Stimulated activated memory B cell treated with anti-CD40 and anti-IgM and Interleukin-4, amounts not matched to agents 10 μg/mL and 1 μg/mL and 100 μg/mL, for 72 hours (primary cell): ENCODE data around the gene LHB.

Experiments used
- ATAC-seq: fragments of 150-1000 bp; cut with Tn5 transposase; 2 replicates; pipeline ENCODE4 v1.10.0; 2021
- H3K27ac Mint-ChIP-seq: one replicate; pipeline ENCODE4 v1.8.0; 2022; ENCODE audit warnings: mild to moderate bottlenecking, mixed read lengths
- H3K27me3 Mint-ChIP-seq: one replicate; pipeline ENCODE4 v1.8.0; 2022; ENCODE audit warnings: mixed read lengths
- H3K36me3 Mint-ChIP-seq: one replicate; pipeline ENCODE4 v1.8.0; 2022; ENCODE audit warnings: mixed read lengths
- H3K4me1 Mint-ChIP-seq: one replicate; pipeline ENCODE4 v1.8.0; 2022; ENCODE audit warnings: mixed read lengths
- H3K4me3 Mint-ChIP-seq: one replicate; pipeline ENCODE4 v1.8.0; 2022; ENCODE audit warnings: mild to moderate bottlenecking, moderate library complexity, mixed read lengths
- H3K9me3 Mint-ChIP-seq: one replicate; pipeline ENCODE4 v1.8.0; 2022; ENCODE audit warnings: mixed read lengths

LHB gene

DNA sequence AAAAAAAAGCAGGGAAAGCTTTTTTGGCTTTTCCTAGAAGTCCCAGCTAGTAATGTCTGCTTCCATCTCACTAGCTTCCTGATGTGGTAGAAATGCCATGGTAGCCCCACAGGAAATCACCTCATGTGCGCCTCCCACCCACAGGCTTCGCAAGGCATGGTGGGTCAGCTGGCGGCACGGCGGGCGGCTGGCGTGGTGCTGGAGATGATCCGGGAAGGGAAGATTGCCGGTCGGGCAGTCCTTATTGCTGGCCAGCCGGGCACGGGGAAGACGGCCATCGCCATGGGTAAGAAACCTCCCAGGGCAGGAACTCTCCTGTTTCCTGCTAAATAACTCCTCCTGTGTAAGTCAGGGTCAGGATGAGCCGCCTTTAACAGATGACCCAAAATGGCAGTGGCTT lies 12.8 kb downstream of the LHB start:
- Mint-ChIP-seq H3K27ac (no peak overlapping the region), H3K36me3 (peaks cover 57% of the 10 kb centered on the region)

DNA sequence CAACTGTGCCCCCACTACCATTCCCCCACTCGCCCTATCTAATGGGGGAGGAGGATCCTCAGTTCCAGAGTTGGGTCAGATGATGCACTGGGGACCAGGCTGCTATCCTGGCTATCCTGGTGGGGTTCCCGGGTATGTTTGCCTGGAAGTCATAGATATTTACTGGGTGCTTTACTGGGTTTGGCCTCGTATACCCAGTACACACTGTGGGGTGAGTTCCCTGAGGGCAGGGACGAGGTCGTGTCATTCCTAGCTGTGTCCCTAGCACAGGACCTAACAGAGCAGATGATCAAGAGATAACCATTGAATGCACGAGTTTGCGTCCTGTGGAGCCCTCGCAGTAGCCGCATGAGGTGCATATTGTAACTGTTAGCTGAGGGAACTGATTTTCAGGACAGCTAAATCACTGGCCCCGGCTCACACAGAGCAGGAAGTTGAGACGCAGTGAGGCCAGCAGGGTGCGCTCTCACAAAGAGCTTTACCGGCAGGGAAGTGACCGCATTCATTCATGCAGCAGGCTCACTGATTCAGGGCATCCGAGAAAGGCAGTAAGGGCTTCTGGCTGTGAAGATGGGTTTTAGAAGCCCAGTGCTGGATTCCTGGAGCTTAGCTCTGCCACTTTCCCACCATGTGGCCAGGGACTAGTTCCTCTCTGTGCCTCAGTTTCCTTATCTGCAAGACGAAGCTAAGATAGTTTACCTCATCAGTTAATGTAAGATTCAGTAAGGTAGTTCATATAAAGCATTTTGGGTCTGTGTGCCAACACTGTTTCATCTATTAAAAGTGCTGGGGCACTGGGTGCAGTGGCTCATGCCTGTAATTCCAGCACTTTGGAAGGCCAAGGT lies 17.2 kb downstream of the LHB start:
- Mint-ChIP-seq H3K9me3 (no peaks in the 10 kb centered on the region), H3K27ac (no peak overlapping the region), H3K4me3 (no peak overlapping the region), H3K4me1 (peaks cover 32% of the 10 kb centered on the region), H3K27me3 (no peaks in the 10 kb centered on the region), H3K36me3 (peaks cover 46% of the 10 kb centered on the region)
- ATAC-seq, result peak; percentile 80

More for the DNA sequence above, 12.8 kb downstream of the LHB start:
- no peak for ATAC-seq
- Mint-ChIP-seq H3K9me3 (no peaks in the 10 kb centered on the region), H3K27me3 (no peaks in the 10 kb centered on the region), H3K4me3 (no peak overlapping the region), H3K4me1 (peaks cover 9% of the 10 kb centered on the region)

DNA sequence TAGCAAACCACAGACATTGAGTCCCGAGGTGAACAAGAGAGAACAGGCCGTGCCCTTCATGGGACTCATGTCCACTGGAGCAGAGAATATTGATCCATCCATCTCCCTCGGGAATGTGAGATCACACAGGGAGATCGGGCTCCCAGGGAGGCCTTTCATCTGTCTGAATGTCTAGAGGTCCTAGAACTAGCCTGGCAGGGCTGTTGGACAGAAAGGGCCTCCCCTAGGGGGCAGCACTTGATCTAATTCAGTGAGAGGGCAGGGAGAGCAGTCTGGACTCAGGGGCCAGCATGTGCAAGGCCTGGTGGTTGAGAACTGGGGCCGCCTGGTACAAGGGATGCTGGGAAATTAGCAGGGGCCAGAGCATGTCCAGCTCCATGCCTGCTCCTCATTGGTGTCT lies 18.9 kb downstream of the LHB start:
- H3K27ac Mint-ChIP-seq, result no peak overlapping the region
- no peaks in the 10 kb centered on the region for H3K27me3 Mint-ChIP-seq
- H3K4me3 Mint-ChIP-seq, result no peak overlapping the region

DNA sequence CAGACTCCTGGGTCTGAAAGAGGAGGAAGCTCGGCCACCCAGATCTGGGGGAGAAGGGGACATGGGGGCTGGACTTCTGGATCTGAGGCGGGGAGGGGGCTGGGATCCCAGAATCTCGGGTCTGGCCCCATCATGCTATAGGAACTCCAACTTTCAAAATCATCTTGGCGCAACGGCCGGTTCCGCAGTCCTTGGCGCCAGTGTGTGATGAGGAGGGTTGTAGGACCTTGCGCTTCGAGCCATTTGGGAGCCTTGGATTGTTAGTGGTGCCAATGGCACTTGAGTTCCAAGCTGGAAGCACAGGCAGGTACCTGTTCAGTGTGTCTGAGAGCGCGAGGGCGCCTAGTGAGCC lies 22.9 kb downstream of the LHB start:
- Mint-ChIP-seq H3K36me3 (peaks cover 35% of the 10 kb centered on the region), H3K4me1 (peaks cover 60% of the 10 kb centered on the region), H3K9me3 (no peaks in the 10 kb centered on the region), H3K27ac (peak overlapping the region; percentile 93), H3K4me3 (peak overlapping the region; percentile 88), H3K27me3 (no peaks in the 10 kb centered on the region)
- no peak for ATAC-seq

More for the DNA sequence above, 18.9 kb downstream of the LHB start:
- H3K9me3 Mint-ChIP-seq, result no peaks in the 10 kb centered on the region
- no peak for ATAC-seq
- H3K4me1 Mint-ChIP-seq, result peaks cover 44% of the 10 kb centered on the region
- peaks cover 36% of the 10 kb centered on the region for H3K36me3 Mint-ChIP-seq

DNA sequence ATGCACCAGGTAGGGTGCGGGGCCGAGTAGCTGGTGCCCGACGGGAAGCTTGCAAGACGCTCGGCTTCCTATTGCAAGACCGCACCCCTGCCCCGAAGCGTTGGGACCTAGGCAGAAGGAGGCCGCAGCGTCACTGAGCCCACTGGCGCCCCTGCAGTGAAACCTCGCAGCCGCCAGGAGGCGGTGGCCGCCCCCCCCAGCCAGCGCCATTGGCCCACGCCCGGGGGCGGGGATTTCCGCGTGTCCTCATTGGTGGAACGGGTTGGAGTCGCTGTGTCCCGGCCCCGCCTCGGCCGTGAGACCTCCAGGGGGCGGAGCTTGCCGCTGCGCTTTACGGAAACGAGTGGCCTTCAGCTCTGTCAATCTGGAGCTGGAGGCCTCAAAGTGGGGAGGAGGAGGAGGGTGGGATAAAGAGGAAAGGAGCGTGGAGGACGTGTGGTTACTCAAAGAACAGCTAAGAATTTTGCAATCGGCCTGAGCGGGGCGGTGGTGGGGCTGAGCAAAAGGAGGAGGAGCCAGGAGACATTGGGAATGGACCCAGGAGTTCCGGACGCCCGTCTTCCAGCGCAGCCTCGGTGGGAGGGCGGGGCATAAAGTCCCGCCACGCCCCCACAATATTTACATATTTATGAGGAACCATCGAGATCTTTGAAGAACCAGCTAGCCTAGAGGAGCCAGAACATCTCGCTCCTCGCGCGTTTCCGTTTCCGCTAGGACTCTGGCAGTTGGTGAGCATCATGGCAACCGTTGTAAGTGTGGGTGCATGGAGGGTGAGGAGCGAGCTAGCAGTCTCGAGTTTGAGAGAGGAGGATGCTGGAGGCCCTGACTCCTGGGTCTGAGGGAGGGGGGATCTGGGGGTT lies 23.5 kb downstream of the LHB start, which contains the start of the genes GYS1 and RUVBL2:
TSS of gene GYS1 (minus strand) at position 135 of the 860 bp plus-strand sequence. CDS start 197 bp downstream, outside the sequence.
TSS of gene RUVBL2 (plus strand) at position 713 of the 860 bp plus-strand sequence. CDS start at position 738, 25 bp downstream.
- H3K27ac Mint-ChIP-seq, result peak within 1 kb of the TSS; percentile 93
- peak within 1 kb of the TSS; percentile 88 for H3K4me3 Mint-ChIP-seq
- H3K36me3 Mint-ChIP-seq, result peaks cover 39% of the 10 kb centered on the region
- H3K9me3 Mint-ChIP-seq, result no peaks in the 10 kb centered on the region
- peaks cover 60% of the 10 kb centered on the region for H3K4me1 Mint-ChIP-seq
- H3K27me3 Mint-ChIP-seq, result no peaks in the 10 kb centered on the region
- ATAC-seq, result peak; percentile 98

DNA sequence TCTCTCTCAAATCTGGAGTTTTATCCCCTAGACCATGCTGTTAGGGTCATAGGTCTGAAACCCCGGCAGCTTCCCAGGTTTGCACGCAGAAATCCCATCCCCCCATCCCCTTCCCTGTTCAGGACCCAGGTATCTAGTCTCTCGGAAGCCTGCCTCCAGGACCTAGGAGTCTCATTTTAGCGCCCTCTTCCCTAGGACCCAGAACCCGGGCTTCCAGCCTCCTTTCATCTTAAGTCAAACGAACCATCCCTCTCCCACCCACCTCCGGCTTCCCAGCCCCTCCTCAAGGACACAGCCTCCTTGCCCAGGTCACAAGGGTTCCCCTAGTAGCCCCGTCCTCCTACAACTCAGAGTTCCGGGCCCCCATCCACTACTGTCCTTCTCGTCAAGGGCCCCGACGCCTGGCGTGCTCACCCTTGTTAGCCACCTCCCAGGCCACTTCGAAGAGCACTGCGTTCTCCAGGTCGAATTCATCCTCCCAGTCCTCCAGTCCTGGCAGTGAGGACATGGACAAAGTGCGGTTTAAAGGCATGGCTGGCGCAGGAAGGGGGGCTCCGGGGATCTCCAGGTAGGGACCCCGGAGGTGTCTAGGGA lies 24.2 kb downstream of the LHB start:
- no peaks in the 10 kb centered on the region for H3K27me3 Mint-ChIP-seq
- peaks cover 43% of the 10 kb centered on the region for H3K36me3 Mint-ChIP-seq
- H3K4me3 Mint-ChIP-seq, result peak overlapping the region; percentile 88
- H3K9me3 Mint-ChIP-seq, result no peaks in the 10 kb centered on the region
- no peak for ATAC-seq
- H3K4me1 Mint-ChIP-seq, result peaks cover 61% of the 10 kb centered on the region
- H3K27ac Mint-ChIP-seq, result peak overlapping the region; percentile 93

DNA sequence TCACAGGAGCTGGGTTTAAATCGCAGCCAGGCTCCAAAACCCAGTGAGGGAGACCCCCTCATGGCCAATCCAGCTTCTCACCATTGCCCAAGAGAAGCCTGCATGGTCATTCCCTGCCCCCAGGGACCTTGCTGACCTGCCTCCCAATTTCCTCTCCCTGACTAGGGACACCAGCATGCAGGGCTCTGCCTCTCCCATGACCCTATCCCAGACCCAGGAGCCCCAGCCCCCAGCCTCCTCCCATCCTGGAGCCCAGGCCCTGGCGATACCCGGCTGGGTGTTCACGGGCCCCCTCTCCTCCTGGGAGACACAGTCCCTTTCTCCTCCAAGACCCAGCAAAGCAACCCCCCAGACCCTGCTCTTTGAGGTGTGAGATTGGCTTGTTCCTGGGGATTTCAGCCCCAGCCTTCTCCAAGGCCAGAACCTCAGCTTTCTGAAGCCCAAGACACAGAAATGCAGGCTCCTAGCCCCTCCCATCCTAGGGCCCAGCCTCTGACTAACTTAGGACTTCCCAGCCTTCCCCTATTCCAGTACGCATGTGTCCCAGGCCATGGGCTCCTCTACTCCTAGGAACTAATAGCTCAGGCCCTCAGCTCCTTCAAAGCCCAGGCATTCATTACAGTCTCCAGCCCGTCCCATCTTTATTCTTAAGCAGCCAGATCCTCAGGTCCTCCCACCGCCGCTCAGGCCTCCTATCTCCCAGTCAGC lies 24.9 kb downstream of the LHB start:
- ATAC-seq, result no peak
- H3K27ac Mint-ChIP-seq, result peak overlapping the region; percentile 93
- no peaks in the 10 kb centered on the region for H3K9me3 Mint-ChIP-seq
- H3K36me3 Mint-ChIP-seq, result peaks cover 48% of the 10 kb centered on the region
- H3K4me3 Mint-ChIP-seq, result peak overlapping the region; percentile 88
- no peaks in the 10 kb centered on the region for H3K27me3 Mint-ChIP-seq
- H3K4me1 Mint-ChIP-seq, result peaks cover 62% of the 10 kb centered on the region

DNA sequence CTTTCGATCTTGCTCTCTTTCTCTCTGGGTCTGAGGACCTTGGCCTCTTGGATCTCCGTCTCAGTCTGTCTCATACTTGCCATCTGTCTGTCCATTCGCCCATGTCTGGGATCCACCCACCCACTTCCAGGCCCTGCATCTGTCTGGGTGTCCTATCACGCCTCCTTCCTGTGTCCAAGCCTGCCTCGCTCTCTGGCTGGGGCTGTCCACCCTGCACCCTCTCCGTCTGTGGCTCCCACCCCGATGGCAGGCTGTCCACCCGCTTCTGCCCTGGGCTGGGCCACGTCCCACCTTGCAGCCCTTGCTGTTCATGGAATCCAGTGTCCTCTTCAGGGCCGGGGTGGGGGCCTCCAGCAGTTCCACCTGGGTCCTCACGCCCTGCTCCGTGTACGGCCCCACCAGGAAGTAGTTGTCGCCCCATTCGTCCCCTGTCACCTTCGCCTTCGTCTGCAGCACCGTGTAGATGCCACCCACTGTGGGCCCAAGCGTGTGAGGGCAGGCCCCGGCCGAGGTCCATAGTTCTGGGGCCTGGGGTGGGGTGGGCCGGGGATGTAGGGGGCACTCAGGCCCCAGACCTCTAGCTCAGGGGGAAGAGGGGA lies 25.8 kb downstream of the LHB start:
- peaks cover 60% of the 10 kb centered on the region for H3K4me1 Mint-ChIP-seq
- H3K27ac Mint-ChIP-seq, result peak overlapping the region; percentile 33

DNA sequence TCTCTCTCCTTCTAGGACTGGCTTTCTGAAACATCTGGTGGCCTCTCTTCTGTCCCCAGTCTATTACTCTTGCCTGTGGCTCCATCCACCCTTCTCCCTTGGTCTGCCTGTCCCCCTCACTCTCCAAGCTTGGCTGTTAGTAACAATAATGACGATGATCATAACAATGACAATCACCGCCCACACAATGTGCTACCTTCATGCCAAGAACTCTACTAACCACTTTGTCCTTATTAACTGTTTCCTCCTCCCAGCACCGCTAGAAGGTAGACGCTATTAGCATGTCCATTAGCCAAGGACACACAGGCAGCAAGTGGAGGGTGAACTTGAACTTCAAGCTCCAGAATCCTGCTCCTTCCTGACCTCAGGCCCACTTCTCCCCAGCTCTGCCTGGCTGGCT lies 26.5 kb downstream of the LHB start:
- peaks cover 58% of the 10 kb centered on the region for H3K36me3 Mint-ChIP-seq
- no peaks in the 10 kb centered on the region for H3K9me3 Mint-ChIP-seq
- ATAC-seq, result no peak
- no peak overlapping the region for H3K4me3 Mint-ChIP-seq
- H3K27ac Mint-ChIP-seq, result peak overlapping the region; percentile 33
- no peaks in the 10 kb centered on the region for H3K27me3 Mint-ChIP-seq
- H3K4me1 Mint-ChIP-seq, result peaks cover 59% of the 10 kb centered on the region

More for the DNA sequence above, 25.8 kb downstream of the LHB start:
- no peak overlapping the region for H3K4me3 Mint-ChIP-seq
- no peaks in the 10 kb centered on the region for H3K27me3 Mint-ChIP-seq
- ATAC-seq, result no peak
- H3K36me3 Mint-ChIP-seq, result peaks cover 53% of the 10 kb centered on the region
- no peaks in the 10 kb centered on the region for H3K9me3 Mint-ChIP-seq

DNA sequence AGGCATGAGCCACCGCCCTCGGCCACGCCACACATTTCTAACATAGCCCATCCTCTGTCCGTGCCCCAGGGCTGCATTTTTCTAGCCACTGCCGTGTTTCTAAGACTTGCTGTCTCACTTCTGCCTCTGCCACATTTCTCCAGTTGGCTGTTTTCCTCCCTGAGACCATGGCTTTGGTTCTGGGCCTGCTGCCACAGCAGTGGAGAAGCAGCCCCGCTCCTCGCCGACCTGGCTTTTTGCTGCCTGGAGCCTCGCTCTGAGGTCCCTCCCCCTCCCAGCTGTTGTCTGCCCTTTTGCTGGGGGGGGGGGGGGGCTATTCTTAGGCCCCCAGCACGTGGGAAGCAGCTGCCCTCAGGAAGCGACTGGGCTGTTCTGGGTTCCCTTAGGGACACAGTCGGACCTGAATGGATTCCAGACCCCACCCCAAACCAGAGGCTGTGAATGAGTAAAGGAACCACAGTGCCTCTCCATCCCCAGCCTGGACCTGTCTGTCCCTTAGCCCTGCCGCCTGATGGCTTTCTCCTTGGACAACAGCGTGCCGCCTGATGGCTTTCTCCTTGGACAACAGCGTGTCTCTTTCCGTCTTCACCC lies 27.1 kb downstream of the LHB start:
- Mint-ChIP-seq H3K4me1 (peaks cover 53% of the 10 kb centered on the region), H3K27ac (peak overlapping the region; percentile 33), H3K27me3 (no peaks in the 10 kb centered on the region), H3K36me3 (peaks cover 59% of the 10 kb centered on the region), H3K9me3 (no peaks in the 10 kb centered on the region), H3K4me3 (no peak overlapping the region)
- ATAC-seq, result no peak

DNA sequence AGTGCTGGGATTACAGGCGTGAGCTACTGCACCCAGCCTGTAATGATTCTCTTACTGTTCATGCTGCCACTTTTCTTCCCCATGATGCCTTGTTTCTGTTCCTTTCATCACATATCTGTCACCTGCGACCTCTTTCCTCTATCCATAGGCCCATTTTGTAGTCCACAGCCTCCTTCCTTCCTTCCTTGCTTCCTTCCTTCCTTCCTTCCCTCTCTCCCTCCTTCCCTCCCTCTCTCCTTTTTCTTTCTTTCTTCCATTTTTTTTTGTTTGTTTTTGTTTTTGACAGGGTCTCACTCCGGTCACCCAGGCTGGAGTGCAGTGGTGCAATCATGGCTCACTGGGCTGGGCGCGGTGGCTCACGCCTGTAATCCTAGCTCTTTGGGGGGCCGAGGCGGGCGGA lies 28.0 kb downstream of the LHB start:
- ATAC-seq, result no peak
- no peak overlapping the region for H3K4me3 Mint-ChIP-seq
- H3K4me1 Mint-ChIP-seq, result peaks cover 44% of the 10 kb centered on the region
- H3K27ac Mint-ChIP-seq, result no peak overlapping the region
- H3K27me3 Mint-ChIP-seq, result no peaks in the 10 kb centered on the region
- H3K36me3 Mint-ChIP-seq, result peaks cover 54% of the 10 kb centered on the region
- no peaks in the 10 kb centered on the region for H3K9me3 Mint-ChIP-seq

DNA sequence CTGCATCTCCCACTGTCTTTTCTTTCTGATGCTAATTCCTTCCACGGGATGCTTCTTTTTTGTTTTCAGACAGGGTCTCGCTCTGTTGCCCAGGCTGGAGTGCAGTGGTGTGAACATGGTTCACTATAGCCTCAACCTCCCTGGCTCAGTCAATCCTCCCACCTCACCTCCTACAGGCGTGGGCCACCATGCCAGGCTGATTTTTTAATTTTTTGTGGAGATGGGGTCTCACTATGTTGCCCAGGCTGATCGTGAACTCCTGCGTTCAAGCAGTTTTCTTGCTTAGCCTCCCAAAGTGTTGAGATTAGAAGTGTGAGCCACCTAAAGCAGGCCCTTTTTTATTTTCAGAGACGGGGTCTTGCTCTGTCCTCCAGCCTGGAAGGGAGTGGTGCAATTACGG lies 28.6 kb downstream of the LHB start:
- peak overlapping the region; percentile 11 for H3K27ac Mint-ChIP-seq
- peaks cover 40% of the 10 kb centered on the region for H3K4me1 Mint-ChIP-seq
- no peaks in the 10 kb centered on the region for H3K9me3 Mint-ChIP-seq
- no peaks in the 10 kb centered on the region for H3K27me3 Mint-ChIP-seq
- peaks cover 55% of the 10 kb centered on the region for H3K36me3 Mint-ChIP-seq
- ATAC-seq, result no peak
- no peak overlapping the region for H3K4me3 Mint-ChIP-seq

DNA sequence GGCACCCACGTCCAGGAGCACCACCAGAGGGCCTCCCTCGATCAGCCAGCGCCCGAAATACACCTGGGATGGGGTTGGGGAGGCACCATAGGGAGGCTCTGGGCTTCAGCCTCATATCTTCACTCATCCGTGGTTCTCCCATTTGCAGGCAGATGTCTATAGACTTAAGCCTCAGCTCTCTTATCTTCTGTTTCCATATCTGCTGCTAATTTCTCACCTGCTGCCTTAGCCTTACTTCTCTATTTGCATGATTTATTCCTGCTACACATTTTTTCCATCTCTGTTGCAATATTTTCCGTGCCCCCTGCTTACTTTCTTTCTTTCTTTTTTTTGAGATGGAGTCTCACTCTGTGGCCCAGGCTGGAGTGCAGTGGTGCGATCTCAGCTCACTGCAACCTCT lies 29.6 kb downstream of the LHB start:
- no peak for ATAC-seq
- Mint-ChIP-seq H3K27me3 (no peaks in the 10 kb centered on the region), H3K36me3 (peaks cover 65% of the 10 kb centered on the region), H3K4me3 (no peak overlapping the region), H3K27ac (peak overlapping the region; percentile 11), H3K4me1 (peaks cover 35% of the 10 kb centered on the region), H3K9me3 (no peaks in the 10 kb centered on the region)

DNA sequence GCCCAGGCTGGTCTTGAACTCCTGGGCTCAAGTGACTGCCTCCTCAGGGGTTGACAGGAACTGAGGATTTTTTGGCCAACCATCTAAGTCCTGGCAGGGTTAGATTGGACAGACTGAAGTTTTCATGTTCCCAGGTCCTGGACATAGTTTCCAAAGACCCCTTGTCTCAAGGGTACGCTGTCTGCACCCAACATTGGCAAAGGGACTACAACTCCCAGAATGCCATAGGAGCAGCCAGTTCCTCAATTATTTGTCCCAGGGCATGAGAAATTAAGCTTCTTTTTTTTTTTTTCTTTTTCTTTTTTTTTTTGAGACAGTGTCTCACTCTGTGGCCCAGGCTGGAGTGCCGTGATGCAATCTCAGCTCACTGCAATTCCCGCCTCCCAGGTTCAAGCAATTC lies 30.7 kb downstream of the LHB start:
- ATAC-seq, result no peak
- Mint-ChIP-seq H3K4me3 (no peak overlapping the region), H3K9me3 (no peaks in the 10 kb centered on the region), H3K27ac (no peak overlapping the region), H3K27me3 (no peaks in the 10 kb centered on the region), H3K4me1 (peaks cover 38% of the 10 kb centered on the region), H3K36me3 (peaks cover 73% of the 10 kb centered on the region)
